ENCODE results near the gene TBL1X. TPM values are rescaled to one million over a fixed set of nuclear protein-coding genes. Genes with fewer than 3 reads are reported as not detected.

TBL1X gene
- polyA plus RNA-seq, 1 experiment: 24.9 TPM

DNA sequence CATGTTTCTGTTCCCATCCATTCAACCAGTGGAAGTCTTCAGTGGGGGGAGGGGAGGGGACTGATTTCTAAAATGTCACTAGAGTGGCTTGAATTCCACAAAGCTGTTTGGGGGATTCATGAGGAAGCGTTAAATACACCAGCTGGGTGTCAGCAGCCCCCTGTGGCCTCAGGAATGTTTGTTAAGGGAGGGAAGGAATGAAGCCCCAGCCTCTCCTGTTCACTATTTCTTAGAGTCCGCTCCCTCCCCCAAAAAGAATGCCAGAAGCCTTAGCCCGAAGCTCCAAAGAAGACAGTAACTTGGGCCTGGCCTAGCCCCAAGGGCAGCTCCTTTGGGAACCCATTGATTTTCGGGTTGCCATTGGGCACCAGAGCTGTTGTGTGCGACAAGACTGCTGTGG lies 324.7 kb downstream of the TBL1X start:
- CTCF ChIA-PET: interaction anchor here (1.4 kb wide), 1 partner anchor 331 kb away, joined by 7 read pairs; no protein-coding TSS in a partner anchor
- no peak for DNase-seq (ENCODE audit: low read depth, low spot score)
- Histone ChIP-seq H3K9me3 (ENCODE audit: control insufficient read depth, insufficient read depth, low read length) (no peaks in the 10 kb centered on the region), H3K4me3 (ENCODE audit: low read depth, low read length) (no peak overlapping the region), H3K27me3 (ENCODE audit: control insufficient read depth, insufficient read depth, low read length) (peaks cover 15% of the 10 kb centered on the region), H3K27ac (ENCODE audit: low read depth, low read length) (no peak overlapping the region)
- POLR2A ChIA-PET: no interaction called here
- TF ChIP-seq CTCF (IDR thresholded peaks at IDR 0.05; ENCODE audit: low read depth, low read length): no peak

Measured in AG04450 (cell line).